Left colon (tissue), 2 donors: ENCODE measurements around the gene PRKCE. TPM values are rescaled to one million over a fixed set of nuclear protein-coding genes. Genes with fewer than 3 reads are reported as not detected.

Experiments used
- ATAC-seq: fragments of 200-7000 bp; cut with Tn5 transposase; one replicate; pipeline ENCODE4 v1.9.1; 2020; ENCODE audit warnings: mild to moderate bottlenecking, moderate library complexity
- DNase-seq, 2 donors: peaks; one replicate each; pipeline ENCODE4 v3.0.0-alpha.2; 2020
- intact Hi-C, 2 donors: fragments of 100-400 bp; cut with DNase I in 1 of 2; cut with micrococcal nuclease in 1 of 2; formaldehyde crosslinking; loops; one replicate each; pipeline versions ENCODE4 v1.11.2 to v1.14.0; 2022; cut with DNase I, micrococcal nuclease
- total RNA-seq, 2 donors: library from RNA; stranded (reverse); fragmentation: NEBNext Ultra II Directional; extraction: Animal tissue kit (Norgen Biotek cat#: 25700); gene quantifications; one replicate each; pipeline ENCODE4 v1.2.1, GENCODE V29; 2021
- donor health status: DM: no; HTN: no; CAD: no.
- donor health status: DM: yes; HTN: yes; CAD: no.

PRKCE gene
- total RNA-seq, 2 donors from 2014 or later, result 22.2 to 29.2 TPM

- intact Hi-C loops, result no loop called here
These were observed 157.7 kb downstream of the PRKCE start for GRCh38 chr2:45809205-45809604.

DNA sequence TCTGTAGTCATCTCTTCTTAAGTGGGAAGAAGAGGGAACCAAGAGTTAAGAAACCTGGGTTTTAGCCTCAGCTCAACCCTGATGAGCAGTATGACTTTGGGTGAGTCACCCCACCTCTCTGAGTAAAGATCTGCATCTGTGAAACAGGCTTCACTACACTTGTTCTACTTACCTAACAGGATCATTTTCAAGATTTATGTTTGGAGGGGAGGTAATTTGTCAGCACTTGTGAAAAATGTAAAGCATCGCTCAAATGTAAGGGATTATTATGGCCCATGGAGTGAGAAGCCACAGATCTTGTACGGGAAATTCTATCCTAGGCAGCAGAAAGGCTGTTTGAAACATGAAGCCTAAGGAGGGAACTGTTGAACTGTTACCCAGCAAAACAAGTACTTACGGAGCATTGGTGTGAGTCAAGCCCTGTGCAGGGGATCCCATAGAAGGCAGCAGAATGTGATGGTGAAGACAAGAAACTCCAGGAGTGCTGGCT lies 160.6 kb downstream of the PRKCE start:
- ATAC-seq (no peak), DNase-seq (no peak)
- intact Hi-C loops, result no loop called here

More at GRCh38 chr2:45809205-45809604, 157.7 kb downstream of the PRKCE start:
- DNase-seq (no peak), ATAC-seq (no peak)

- ATAC-seq, result no peak
- intact Hi-C loops, result no loop called here
- DNase-seq, result no peak
These were observed 161.8 kb downstream of the PRKCE start for GRCh38 chr2:45813003-45813941.

GRCh38 chr2:45814488-45814887 lies 163.0 kb downstream of the PRKCE start:
- DNase-seq (peak in 1 of 2 donors; percentile 40), ATAC-seq (no peak)
- intact Hi-C loops, result no loop called here

DNA sequence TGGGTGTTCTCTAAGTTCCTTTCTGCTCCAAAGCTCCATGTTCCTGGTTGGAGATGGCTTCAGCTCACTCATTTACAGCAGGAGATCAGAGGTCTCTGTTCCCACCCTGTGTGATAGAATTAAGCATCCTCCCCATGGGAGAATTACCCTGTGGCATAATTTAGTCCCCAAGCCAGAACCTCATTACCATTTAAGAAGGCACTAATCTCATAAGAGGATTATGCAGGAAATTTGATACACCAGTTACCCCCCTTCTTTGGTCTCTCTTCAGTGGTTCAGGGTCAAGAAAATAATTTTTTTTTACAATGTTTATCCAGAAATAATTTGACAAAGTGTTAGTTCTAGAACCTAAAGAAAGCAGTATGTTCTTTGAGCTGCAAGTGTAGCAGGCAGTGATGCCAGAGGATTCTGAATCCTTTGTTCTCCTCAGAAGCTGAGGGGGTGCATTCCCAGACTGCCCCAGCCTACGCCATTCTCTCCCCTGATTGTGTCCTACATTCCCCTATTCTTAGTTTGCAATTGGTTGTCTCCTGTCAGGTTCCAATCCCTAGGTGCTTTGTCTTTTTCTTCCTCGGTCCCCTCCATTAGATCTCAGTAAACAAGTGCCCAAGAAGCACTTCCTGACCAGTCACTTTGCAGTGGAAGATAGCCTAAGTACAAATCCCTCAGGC lies 163.6 kb downstream of the PRKCE start:
- intact Hi-C loops, result no loop called here
- ATAC-seq, result no peak

GRCh38 chr2:45816272-45816671 lies 164.8 kb downstream of the PRKCE start:
- intact Hi-C loops, result no loop called here
- no peak for ATAC-seq
- DNase-seq, result no peak

More for the DNA sequence above, 163.6 kb downstream of the PRKCE start:
- no peak for DNase-seq

GRCh38 chr2:45818591-45818990 lies 167.1 kb downstream of the PRKCE start:
- ATAC-seq, result no peak
- no peak for DNase-seq
- intact Hi-C loops, result no loop called here

DNA sequence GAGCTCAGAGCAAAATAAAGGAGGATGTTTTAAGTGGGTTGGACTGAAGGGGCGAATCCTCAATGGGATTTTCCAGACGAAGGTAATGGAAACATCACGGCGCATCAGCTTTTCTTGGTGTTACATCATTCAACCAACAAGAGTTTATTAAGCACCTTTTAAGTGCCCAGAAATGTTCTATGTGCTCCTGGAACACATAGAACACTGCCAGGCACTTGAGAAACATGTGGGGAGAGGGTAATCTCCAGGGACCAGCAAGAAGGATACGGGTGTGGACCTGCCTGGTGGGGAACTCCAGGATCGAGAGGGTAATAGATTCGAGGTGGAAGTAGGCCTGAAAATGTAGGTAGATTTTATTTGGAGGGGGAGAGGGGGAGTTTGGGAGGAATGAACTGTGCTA lies 168.6 kb downstream of the PRKCE start:
- DNase-seq (no peak), ATAC-seq (no peak)
- intact Hi-C loops, result no loop called here

DNA sequence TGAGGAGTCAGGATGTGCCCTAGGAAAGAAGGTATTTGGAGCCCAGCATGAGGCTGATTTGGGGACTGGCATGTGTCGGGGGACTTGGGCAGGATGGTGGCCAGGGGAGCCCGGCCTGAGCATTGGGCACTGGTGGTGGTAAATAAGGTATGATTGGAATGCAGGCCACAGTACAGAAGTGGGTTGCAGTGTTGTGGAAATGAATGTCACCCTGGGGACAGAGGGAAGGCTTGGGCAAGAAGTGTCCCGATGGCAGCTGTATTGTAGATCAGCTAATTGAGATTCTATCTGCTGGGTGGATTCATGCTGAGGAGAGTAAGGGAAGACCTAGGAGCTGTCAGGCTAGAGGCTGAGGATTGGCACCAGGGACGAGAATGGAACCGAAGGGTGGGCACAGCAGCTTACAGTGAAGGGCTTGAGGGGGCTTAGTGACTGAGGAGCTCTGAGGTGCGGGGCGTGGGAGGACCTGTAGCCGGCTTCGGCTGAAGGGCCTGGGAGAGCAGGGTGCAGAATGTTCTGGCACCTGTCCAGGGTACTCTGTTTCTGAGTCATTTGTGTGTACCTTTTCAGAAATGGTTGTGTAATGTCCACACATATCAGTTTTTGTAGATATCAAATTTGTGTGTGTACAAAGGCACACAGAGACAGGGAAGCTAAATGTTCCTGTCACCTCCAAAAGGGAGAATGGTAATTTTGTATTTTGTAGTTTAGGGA lies 170.2 kb downstream of the PRKCE start:
- ATAC-seq (peak; percentile 90), DNase-seq (peak; percentile 55 to 79)
- intact Hi-C loops, result no loop called here

GRCh38 chr2:45822272-45822630 lies 170.8 kb downstream of the PRKCE start:
- peak; percentile 15 for ATAC-seq
- DNase-seq, result no peak
- intact Hi-C loops, result no loop called here

DNA sequence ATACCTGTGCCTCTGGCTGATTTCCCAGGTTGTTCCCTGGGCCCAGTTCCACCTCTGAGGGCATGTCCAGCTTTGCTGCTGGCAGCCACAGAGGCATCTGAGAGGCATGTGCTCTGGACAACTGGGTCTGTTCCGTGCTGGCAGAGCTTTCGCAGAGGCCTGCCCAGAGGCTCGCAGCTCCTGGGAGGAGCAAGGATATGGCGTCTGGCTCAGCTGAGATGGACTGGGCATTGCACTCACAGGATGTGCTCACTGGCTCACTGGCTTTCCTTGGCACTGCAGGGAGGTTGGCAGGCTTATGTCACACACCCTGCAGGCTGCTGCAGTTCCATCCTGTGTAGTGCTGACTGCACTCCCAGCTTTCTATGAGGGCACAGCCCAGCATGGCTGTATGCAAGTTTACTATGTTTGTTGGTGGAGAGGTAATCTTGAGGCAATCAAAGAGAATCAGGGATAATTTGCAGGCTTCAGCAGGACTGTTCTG lies 172.3 kb downstream of the PRKCE start:
- DNase-seq, result peak in 1 of 2 donors; percentile 82
- intact Hi-C loops, result no loop called here
- ATAC-seq, result peak; percentile 40

DNA sequence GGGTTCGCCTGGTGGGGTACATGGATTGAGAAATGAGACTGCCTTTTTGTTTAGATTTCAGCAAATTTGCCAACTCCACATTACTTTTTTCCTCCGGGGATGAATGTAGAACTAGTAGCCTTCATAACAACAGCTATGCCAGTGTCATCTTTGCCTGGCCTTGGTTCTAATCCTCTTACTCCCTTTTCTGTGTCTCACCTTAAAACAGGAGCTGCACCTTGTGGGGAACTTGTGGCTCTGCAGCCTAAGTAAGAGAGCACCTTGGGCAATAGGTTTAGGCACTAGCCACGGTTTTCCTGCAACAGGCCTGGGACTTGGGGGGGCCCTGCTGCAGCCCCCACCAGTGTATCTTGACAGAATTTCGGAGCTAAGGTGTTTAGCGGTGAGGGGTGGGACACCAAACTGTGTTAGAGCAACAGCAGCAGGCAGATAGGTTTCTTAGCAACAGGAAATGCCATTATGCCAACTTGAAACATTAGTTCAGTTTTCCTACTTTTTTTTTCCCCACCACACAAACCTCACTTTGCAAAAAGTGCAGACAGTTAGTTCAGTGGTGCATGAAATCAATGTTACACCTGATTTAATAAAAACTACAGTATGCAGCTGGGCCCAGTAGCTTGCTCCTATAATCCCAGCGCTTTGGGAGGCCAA lies 173.7 kb downstream of the PRKCE start:
- intact Hi-C loops, result no loop called here
- no peak for DNase-seq
- ATAC-seq, result no peak

- intact Hi-C loops, result no loop called here
- DNase-seq (no peak), ATAC-seq (no peak)
These were observed 175.0 kb downstream of the PRKCE start for GRCh38 chr2:45826460-45826859.

GRCh38 chr2:45826884-45827635 lies 175.6 kb downstream of the PRKCE start:
- intact Hi-C loops, result no loop called here
- no peak for ATAC-seq
- DNase-seq, result no peak

- no peak for DNase-seq
- intact Hi-C loops, result no loop called here
- ATAC-seq, result no peak
These were observed 178.8 kb downstream of the PRKCE start for GRCh38 chr2:45830322-45830721.

- intact Hi-C loops, result no loop called here
- no peak for DNase-seq
- no peak for ATAC-seq
These were observed 182.0 kb downstream of the PRKCE start for GRCh38 chr2:45833301-45833967.

- intact Hi-C loops, result no loop called here
- DNase-seq (no peak), ATAC-seq (no peak)
These were observed 182.5 kb downstream of the PRKCE start for GRCh38 chr2:45833968-45834344.

- no peak for ATAC-seq
- no peak for DNase-seq
- intact Hi-C loops, result no loop called here
These were observed 182.9 kb downstream of the PRKCE start for GRCh38 chr2:45834372-45834771.
